ENCODE data around the gene ZNF331. TPM values are rescaled to one million over a fixed set of nuclear protein-coding genes. Genes with fewer than 3 reads are reported as not detected.

Gene ZNF331
- total RNA-seq, 1 experiment from 2014 or later: 7.6 TPM

DNA sequence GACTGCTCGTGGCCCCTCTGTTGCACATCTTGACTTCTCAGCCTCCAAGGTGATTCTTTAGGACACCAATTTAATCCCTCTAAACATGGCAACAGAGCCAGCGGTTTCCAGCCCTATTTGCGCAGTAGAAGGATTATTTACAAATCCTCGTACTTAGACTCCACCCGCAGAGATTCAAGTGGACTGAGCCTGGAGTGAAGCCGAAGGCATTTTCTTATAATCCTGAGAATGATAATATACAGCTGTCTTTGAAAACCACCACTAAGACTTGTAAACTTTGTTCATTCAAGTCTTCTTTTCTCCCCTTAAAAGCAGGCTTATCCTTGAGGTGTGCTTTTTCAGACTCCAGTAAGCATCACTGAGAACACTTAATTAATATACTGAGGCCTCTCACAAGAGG, 89.0 kb downstream of the ZNF331 start:
- no peak for DNase-seq (ENCODE audit: low read depth)

Other genes starting within 250 kb of the ZNF331 start
- gene ZNF845, start 204.4 kb upstream of the ZNF331 start, total RNA-seq (2014; rRNA removed; shearing (Covaris generic)): 10.0 and 11.0 TPM in 2 replicates
- 8.1 and 11.2 TPM in 2 replicates for gene ZNF525, start 172.4 kb upstream of the ZNF331 start, total RNA-seq (2014; rRNA removed; shearing (Covaris generic))
- gene ZNF765, start 143.0 kb upstream of the ZNF331 start, total RNA-seq (2014; rRNA removed; shearing (Covaris generic)): 11.1 and 12.3 TPM in 2 replicates
- gene ZNF761, start 106.2 kb upstream of the ZNF331 start, total RNA-seq (2014; rRNA removed; shearing (Covaris generic)): 12.3 and 12.8 TPM in 2 replicates
- gene ZNF813, start 70.4 kb upstream of the ZNF331 start, total RNA-seq (2014; rRNA removed; shearing (Covaris generic)): 4.4 and 8.0 TPM in 2 replicates
- gene DPRX, start 93.9 kb downstream of the ZNF331 start, total RNA-seq (2014; rRNA removed; shearing (Covaris generic)): not detected in 2 replicates